Hypothalamus (tissue), 51 donors: Measurements from ENCODE around the gene MED17.

Experiments used
- DNase-seq, 51 donors: peaks; one replicate each; lab custom pipeline; 2025; lab: John Stamatoyannopoulos, UW

Gene MED17

GRCh38 chr11:93846411-93846810, 62.3 kb downstream of the MED17 start:
- no peak for DNase-seq

GRCh38 chr11:93849201-93849600, 65.1 kb downstream of the MED17 start:
- no peak for DNase-seq

GRCh38 chr11:93849751-93850593, 65.9 kb downstream of the MED17 start:
- DNase-seq: peak in 11 of 51 donors; percentile 2 to 56 (median 21)

GRCh38 chr11:93850594-93851018, 66.5 kb downstream of the MED17 start, which contains the start of gene VSTM5:
VSTM5 (minus strand) TSS chr11:93850618; CDS start chr11:93850502, 116 bp downstream.
- DNase-seq: peak in 1 of 51 donors; percentile 21

- no peak for DNase-seq
Measured at GRCh38 chr11:93852242-93852641, 68.2 kb downstream of the MED17 start.

GRCh38 chr11:93857413-93858120, 73.5 kb downstream of the MED17 start:
- no peak for DNase-seq

GRCh38 chr11:93858121-93858775, 74.2 kb downstream of the MED17 start:
- no peak for DNase-seq

GRCh38 chr11:93861808-93862207, 77.7 kb downstream of the MED17 start:
- DNase-seq: no peak
